ENCODE data around the gene HSPA5.
"Not testable (repeated sequence)": the region's sequence is repeated elsewhere in the genome, so short reads cannot be mapped to it uniquely, and the experiment has no call there.

- TF ChIP-seq EZH2 (optimal IDR thresholded peaks at IDR 0.05; ENCODE audit: low read depth, low read length); CTCF (IDR thresholded peaks at IDR 0.05; ENCODE audit: low read length); EZH2phosphoT487 (IDR thresholded peaks at IDR 0.05; ENCODE audit: low read length): not testable (repeated sequence)
Observed at GRCh38 chr9:125194466-125194865, 46.7 kb downstream of the HSPA5 start.
